PC-9 (cell line): Measurements from ENCODE around the gene EGR1.

ENCODE experiments used
- EZH2 ChIP-seq: fragments of 200-600 bp; sonication (generic); IDR thresholded peaks from 2 replicates; pipeline ENCODE4 v1.8.0; 2017; ENCODE audit warnings: antibody characterized with exemption, low read depth
- TF ChIP-seq, protein P1 (sequence below): fragments of 200-600 bp; sonication (generic); conservative IDR thresholded peaks from 2 replicates; pipeline ENCODE4 v1.6.1; 2017; ENCODE audit warnings: mixed run types, antibody characterized with exemption, mild to moderate bottlenecking, moderate library complexity

GRCh38 chr5:138448070-138448469, 17.2 kb upstream of the EGR1 start:
- TF ChIP-seq, protein P1, sequence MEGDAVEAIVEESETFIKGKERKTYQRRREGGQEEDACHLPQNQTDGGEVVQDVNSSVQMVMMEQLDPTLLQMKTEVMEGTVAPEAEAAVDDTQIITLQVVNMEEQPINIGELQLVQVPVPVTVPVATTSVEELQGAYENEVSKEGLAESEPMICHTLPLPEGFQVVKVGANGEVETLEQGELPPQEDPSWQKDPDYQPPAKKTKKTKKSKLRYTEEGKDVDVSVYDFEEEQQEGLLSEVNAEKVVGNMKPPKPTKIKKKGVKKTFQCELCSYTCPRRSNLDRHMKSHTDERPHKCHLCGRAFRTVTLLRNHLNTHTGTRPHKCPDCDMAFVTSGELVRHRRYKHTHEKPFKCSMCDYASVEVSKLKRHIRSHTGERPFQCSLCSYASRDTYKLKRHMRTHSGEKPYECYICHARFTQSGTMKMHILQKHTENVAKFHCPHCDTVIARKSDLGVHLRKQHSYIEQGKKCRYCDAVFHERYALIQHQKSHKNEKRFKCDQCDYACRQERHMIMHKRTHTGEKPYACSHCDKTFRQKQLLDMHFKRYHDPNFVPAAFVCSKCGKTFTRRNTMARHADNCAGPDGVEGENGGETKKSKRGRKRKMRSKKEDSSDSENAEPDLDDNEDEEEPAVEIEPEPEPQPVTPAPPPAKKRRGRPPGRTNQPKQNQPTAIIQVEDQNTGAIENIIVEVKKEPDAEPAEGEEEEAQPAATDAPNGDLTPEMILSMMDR = no peak
- TF ChIP-seq EZH2 = no peak
